GM18909 (cell line): ENCODE measurements around the gene DRAM1.
A peak's percentile ranks its signal among the peaks of the same experiment; 100 is the strongest.
"Not testable (repeated sequence)": the region's sequence is repeated elsewhere in the genome, so short reads cannot be mapped to it uniquely, and the experiment has no call there.

ENCODE experiments used
- ATAC-seq: cut with Tn5 transposase; IDR thresholded peaks from one replicate; pipeline ENCODE4 v1.9.1; 2021; ENCODE audit warnings: mild to moderate bottlenecking; ENCODE audit not compliant: unreplicated experiment, poor library complexity

The DRAM1 gene

GRCh38 chr12:101857043-101857558, 20.3 kb upstream of the DRAM1 start:
- ATAC-seq: peak; percentile 51

DNA sequence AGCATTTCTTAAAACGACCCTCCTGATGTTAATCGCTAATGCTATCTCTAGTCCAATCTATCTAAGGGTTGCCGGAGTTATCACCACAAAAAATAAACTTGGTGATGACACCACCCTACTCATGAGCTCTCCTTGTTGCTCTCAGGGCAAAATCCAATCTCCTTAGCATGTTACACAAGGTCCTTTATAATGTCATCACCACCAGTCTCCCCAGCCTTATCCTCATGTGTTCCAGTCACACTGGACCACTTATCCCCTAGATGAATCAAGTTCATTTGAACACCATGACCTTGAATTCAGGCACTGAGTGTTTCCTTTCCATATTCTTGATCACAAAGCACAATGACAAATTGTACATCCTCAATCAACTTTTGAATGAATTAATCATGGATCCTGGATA, 19.0 kb upstream of the DRAM1 start:
- ATAC-seq: no peak

- peak; percentile 36 for ATAC-seq
These were observed 17.4 kb upstream of the DRAM1 start for GRCh38 chr12:101859664-101860607.

DNA sequence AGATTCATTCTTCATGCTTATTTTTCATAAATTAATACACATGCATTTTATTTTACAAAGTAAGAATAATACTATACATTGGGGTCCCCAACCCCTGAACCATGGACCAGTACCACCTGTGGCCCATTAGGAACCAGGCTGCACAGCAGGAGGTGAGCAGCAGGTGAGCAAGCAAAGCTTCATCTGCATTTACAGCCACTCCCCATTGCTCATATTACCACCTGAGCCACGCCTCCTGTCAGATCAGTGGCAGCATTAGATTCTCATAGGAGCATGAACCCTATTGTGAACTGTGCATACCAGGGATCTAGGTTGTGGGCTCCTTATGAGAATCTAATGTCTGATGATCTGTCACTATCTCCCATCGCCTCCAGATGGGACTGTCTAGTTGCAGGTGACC, 15.7 kb upstream of the DRAM1 start:
- ATAC-seq: not testable (repeated sequence)

- ATAC-seq: no peak
These were observed 15.1 kb upstream of the DRAM1 start for GRCh38 chr12:101862245-101862644.

- ATAC-seq: no peak
These were observed 13.4 kb upstream of the DRAM1 start for GRCh38 chr12:101863981-101864380.

- no peak for ATAC-seq
These were observed 10.6 kb upstream of the DRAM1 start for GRCh38 chr12:101866615-101867373.

- not testable (repeated sequence) for ATAC-seq
These were observed 9.8 kb upstream of the DRAM1 start for GRCh38 chr12:101867619-101868018.

DNA sequence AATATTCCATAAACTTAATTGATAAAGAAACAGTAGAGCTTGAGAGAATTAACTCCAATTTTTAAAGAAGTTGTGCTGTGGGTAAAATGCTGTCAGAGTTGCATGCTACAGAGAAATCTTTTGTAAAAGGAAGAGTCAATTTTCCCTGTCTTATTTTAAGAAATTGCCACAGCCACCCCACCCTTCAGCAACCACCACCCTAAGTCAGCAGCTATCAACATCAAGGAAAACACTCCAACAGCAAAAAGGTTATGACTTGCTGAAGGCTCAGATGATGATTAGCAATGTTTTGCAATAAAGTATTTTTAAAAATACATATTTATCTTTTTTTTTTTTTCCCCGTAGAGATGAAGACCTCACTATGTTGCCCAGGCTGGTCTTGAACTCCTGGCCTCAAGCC, 6.5 kb upstream of the DRAM1 start:
- no peak for ATAC-seq

DNA sequence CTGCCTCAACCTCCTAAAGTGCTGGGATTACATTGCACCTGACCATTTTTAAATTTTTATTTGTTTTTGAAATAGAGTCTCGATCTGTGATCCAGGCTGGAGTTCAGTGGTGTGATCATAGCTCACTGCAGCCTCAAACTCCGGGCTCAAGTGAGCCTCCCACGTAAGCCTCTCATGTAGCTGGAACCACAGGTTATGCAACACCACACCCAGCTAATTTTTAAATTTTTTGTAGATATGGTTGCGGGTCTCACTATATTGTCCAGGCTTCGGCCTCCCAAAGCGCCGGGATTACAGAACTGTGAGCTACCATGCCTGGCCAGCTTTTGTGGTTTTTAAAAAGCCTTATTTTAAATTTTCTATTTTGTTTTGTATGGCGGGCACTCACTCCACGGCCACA, 2.2 kb upstream of the DRAM1 start:
- no peak for ATAC-seq

DNA sequence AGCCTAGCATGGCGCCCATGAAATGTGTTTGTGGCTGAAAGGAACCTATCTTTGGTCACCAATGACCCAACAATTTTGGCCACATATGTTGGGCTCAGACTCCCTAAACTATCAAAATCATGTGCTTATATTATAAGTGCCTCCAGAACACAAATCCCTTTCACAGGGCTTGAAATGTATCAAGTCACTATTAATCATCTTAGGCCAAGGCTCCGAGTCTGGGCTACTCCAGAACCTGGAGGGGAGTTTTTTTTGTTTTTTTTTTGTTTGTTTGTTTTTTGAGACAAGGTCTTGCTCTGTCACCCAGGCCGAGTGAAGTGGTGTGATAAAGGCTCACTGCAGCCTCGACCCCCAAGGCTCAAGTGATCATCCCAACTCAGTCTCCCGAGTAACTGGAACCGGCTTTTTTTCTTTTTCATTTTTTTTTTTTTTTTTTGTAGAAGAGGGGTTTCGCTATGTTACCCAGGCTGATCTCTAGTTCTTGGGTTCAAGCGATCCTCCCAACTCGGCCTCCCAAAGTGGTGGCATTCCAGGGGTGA, 989 bp upstream of the DRAM1 start:
- ATAC-seq: no peak

DNA sequence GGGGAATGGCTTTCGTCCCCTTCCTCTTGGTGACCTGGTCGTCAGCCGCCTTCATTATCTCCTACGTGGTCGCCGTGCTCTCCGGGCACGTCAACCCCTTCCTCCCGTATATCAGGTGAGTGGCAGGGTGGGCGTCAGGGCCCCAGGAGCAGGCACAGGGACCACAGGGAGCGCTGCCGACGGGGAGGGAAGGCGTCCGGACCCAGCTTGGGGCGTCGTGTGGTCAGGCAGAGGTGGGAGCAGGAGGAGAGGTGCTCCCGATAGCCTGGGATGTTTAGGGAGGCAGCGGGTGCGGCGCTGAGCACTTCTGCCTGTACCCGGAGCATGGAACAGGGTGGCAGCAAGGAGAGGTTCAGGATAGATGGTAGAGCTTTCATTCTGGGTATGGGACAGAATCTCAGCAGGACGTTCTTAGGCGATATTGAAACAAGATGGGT, 444 bp downstream of the DRAM1 start:
- peak; percentile 20 for ATAC-seq

DNA sequence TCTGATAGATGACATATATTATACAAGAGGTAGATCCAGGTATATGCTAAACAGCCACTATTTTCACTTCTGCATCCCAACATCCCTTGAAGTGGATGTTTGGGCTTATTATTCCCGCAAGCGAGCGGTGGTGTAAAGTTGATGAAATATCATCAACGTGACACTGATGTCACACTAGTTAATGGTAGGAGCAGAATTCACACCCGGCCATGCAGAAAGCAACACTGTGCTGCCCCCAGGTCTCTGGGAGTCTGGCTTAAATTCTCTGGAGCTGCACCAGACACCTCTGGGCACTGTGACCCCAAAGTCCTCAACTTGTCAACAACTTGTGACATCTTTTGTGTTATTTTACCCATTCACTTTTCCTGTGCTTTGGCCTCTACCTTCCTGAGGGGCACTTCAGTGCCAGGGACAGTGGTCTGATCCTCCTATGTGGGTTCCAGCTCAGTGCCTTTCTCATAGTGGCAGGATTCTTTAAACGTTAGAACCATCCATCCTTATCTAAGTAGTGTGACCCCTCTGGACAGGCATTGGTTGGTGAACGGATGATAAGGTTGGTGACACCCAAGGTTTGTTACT, 952 bp downstream of the DRAM1 start:
- ATAC-seq: no peak

- ATAC-seq: no peak
These were observed 3.4 kb downstream of the DRAM1 start for GRCh38 chr12:101880769-101881168.

- ATAC-seq: no peak
These were observed 3.8 kb downstream of the DRAM1 start for GRCh38 chr12:101881228-101881627.

DNA sequence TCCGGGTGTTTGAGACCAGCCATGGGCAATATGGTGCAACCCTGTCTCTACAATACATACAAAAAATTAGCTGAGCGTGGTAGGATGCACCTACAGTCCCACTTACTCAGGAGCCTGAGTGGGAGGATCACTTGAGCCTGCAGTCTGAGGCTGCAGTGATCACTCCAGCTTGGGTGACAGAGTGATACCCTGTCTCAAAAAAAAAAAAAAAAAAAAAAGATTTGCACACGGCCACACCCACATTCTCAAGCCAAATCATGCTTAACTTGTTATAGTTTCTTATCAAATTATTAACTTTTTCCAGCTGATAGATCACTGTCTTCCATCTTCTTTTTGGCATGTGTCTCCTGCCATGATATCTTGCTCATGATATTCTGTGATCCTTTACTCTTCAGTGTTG, 6.8 kb downstream of the DRAM1 start:
- no peak for ATAC-seq

DNA sequence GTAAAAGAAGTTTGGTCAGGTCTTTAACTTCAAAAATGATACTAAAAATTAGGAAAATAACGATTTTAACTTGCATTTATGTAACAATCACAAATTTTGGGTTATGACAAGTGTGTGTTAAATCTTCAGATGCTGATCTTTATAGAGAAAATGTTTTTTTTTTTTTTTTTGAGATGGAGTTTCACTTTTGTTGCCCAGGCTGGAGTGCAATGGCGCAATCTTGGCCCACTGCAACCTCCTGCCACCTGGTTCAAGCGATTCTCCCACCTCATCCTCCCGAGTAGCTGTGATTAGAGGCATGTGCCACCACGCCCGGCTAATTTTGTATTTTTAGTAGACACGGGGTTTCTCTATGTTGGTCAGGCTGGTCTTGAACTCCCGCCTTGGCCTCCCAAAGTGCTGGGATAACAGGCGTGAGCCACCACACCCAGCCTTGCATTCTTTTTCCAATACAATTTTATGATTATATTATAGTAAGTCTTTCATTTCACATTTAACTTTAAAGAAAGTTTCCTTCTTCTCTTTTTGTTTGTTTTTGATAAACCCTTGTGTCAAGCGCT, 7.5 kb downstream of the DRAM1 start:
- ATAC-seq: not testable (repeated sequence)

DNA sequence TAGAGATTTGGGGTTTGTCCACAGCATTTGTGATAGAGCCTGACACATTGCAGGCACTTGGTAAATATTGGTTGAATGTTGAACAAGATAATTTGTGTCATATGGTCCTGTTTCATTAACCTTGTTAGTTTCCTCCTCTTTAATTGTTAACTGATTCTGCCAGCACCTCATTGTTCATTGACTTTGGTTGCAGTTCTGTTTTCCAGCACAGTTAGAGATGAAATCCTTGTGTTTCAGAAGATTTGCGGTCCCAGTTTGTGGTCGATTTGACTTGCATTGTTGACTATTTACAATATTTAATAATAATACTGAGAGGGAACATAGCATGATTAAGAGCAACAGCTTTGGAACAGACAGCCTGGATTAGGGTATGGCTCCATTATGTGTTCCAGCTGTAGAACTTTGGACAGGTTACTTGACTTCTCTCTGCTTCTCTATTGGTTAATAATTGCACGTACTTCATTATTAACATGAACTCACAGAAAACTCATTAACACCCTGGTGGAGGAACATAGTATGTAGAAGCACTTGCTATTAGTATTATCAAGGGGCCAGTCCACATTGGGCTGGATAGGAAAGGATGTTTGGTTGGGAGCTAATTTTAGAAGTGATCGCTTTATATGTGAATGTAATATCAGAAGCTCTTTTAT, 8.7 kb downstream of the DRAM1 start:
- ATAC-seq: peak; percentile 80

DNA sequence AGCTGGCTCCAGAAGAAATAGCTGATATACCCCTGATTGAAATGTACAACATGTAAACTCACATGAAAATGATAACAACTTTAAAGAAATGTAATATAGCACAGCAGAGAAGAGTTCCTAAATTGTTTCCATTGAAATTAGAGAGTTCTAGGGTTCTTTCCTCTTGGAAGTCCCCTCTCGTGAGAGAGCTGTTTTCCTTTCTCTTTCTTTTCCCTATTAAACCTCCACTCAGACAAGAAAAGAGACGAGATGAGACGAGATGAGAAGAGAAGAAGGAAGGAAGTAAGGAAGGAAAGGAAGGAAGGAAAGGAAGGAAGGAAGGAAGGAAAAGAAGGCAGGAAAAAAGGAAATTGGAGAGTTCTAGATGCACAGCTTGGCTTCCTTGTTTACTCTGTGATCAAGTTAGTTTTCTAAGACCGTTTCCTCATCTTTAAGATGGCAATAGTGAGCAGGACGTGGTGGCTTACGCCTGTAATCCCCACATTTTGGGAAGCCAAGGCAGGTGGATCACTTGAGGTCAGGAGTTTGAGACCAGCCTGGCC, 11.9 kb downstream of the DRAM1 start:
- ATAC-seq: no peak
